ENCODE results near the gene TGFBR2. TPM values are rescaled to one million over a fixed set of nuclear protein-coding genes. Genes with fewer than 3 reads are reported as not detected.
A peak's percentile ranks its signal among the peaks of the same experiment; 100 is the strongest.

Gene TGFBR2
- total and polyA plus RNA-seq, 2 of the 13 experiments (the other 11 are each of a cell fraction or from before 2014, with no cell fraction given), result 82.2 to 187 TPM

- TF ChIP-seq BRF2 (CRISPR knock-in tag; IDR thresholded peaks at IDR 0.05) (no peak), ZNF562 (CRISPR knock-in tag; IDR thresholded peaks at IDR 0.05; ENCODE audit: borderline replicate concordance) (no peak), ZNF232 (CRISPR knock-in tag; IDR thresholded peaks at IDR 0.05; ENCODE audit: borderline replicate concordance) (no peak), HIC2 (CRISPR knock-in tag; IDR thresholded peaks at IDR 0.05; ENCODE audit: low read depth) (0 out of 2 replicates have a peak, but pooled peaks have one; percentile 34), SOX5 (CRISPR knock-in tag; IDR thresholded peaks at IDR 0.05; ENCODE audit: borderline replicate concordance) (peak; percentile 34; the same call in 1 of the 2 replicates), FOSL2 (CRISPR knock-in tag; IDR thresholded peaks at IDR 0.05) (peak; percentile 43; the same call in 1 of the 2 replicates), ZNF569 (CRISPR knock-in tag; IDR thresholded peaks at IDR 0.05; ENCODE audit: borderline replicate concordance) (no peak), ZNF274 (CRISPR knock-in tag; IDR thresholded peaks at IDR 0.05) (no peak), BHLHE40 (IDR thresholded peaks at IDR 0.05; ENCODE audit: low read length) (no peak), KLF16 (CRISPR knock-in tag; IDR thresholded peaks at IDR 0.05) (no peak), MTF2 (CRISPR knock-in tag; IDR thresholded peaks at IDR 0.05; ENCODE audit: borderline replicate concordance) (no peak), FOXK1 (CRISPR knock-in tag; IDR thresholded peaks at IDR 0.05; ENCODE audit: borderline replicate concordance, low read depth) (peak; percentile 44; the same call in 1 of the 2 replicates), ZBTB38 (CRISPR knock-in tag; IDR thresholded peaks at IDR 0.05) (no peak), ZFP90 (CRISPR knock-in tag; IDR thresholded peaks at IDR 0.05; ENCODE audit: borderline replicate concordance) (no peak), SSRP1 (CRISPR knock-in tag; IDR thresholded peaks at IDR 0.05) (no peak), KLF15 (CRISPR knock-in tag; IDR thresholded peaks at IDR 0.05; ENCODE audit: borderline replicate concordance) (no peak), ZNF777 (CRISPR knock-in tag; IDR thresholded peaks at IDR 0.05) (no peak), PPARG (CRISPR knock-in tag; conservative IDR thresholded peaks at IDR 0.05) (0 out of 2 replicates have a peak, but pooled peaks have one; percentile 31), SKI (IDR thresholded peaks at IDR 0.05; ENCODE audit: partially characterized antibody) (no peak), ZNF3 (CRISPR knock-in tag; IDR thresholded peaks at IDR 0.05) (no peak), ZNF720 (CRISPR knock-in tag; IDR thresholded peaks at IDR 0.05) (no peak), ZNF580 (CRISPR knock-in tag; IDR thresholded peaks at IDR 0.05; ENCODE audit: borderline replicate concordance, low read depth) (no peak), DPF2 (CRISPR knock-in tag; IDR thresholded peaks at IDR 0.05; ENCODE audit: borderline replicate concordance, low read depth) (peak; percentile 32; the same call in 1 of the 2 replicates), PAXIP1 (CRISPR knock-in tag; conservative IDR thresholded peaks at IDR 0.05) (peak; percentile 54), ZSCAN21 (CRISPR knock-in tag; IDR thresholded peaks at IDR 0.05; ENCODE audit: borderline replicate concordance) (no peak)
Observed at GRCh38 chr3:30648670-30649357, 42.4 kb downstream of the TGFBR2 start (continued).

Measured in HepG2 (cell line).